Middle frontal gyrus (tissue), 1 donor: ENCODE measurements around the gene ST7.
"Not testable (repeated sequence)": the region's sequence is repeated elsewhere in the genome, so short reads cannot be mapped to it uniquely, and the experiment has no call there.

ENCODE experiments used
- DNase-seq: peaks from one replicate; pipeline ENCODE4 v3.0.0-alpha.2; 2015; ENCODE audit warnings: low spot score; ENCODE audit errors: extremely low spot score

Gene ST7

GRCh38 chr7:116953372-116953905 lies at the start of gene ST7:
TSS of gene ST7 (plus strand) at chr7:116953501. CDS start at chr7:116953541, 40 bp downstream.
- DNase-seq = peak; percentile 18

- no peak for DNase-seq
Measured at GRCh38 chr7:116906391-116906790, 46.9 kb upstream of the ST7 start.

- no peak for DNase-seq
Measured at GRCh38 chr7:116910383-116910782, 42.9 kb upstream of the ST7 start.

- no peak for DNase-seq
Measured at GRCh38 chr7:116911801-116912200, 41.5 kb upstream of the ST7 start.

- no peak for DNase-seq
Measured at GRCh38 chr7:116912269-116912909, 40.9 kb upstream of the ST7 start.

- no peak for DNase-seq
Measured at GRCh38 chr7:116918704-116919103, 34.6 kb upstream of the ST7 start.

- DNase-seq = no peak
Measured at GRCh38 chr7:116920359-116920758, 32.9 kb upstream of the ST7 start.

- no peak for DNase-seq
Measured at GRCh38 chr7:116922545-116922944, 30.8 kb upstream of the ST7 start.

- DNase-seq = no peak
Measured at GRCh38 chr7:116924741-116925140, 28.6 kb upstream of the ST7 start.

GRCh38 chr7:116929021-116929420 lies 24.3 kb upstream of the ST7 start:
- no peak for DNase-seq

GRCh38 chr7:116929914-116930913 lies 23.1 kb upstream of the ST7 start:
- no peak for DNase-seq

GRCh38 chr7:116932566-116932965 lies 20.7 kb upstream of the ST7 start:
- no peak for DNase-seq

- DNase-seq = no peak
Measured at GRCh38 chr7:116933465-116933864, 19.8 kb upstream of the ST7 start.

- DNase-seq = no peak
Measured at GRCh38 chr7:116934580-116934979, 18.7 kb upstream of the ST7 start.

- DNase-seq = not testable (repeated sequence)
Measured at GRCh38 chr7:116936844-116937243, 16.5 kb upstream of the ST7 start.

GRCh38 chr7:116938678-116939077 lies 14.6 kb upstream of the ST7 start:
- no peak for DNase-seq

- DNase-seq = no peak
Measured at GRCh38 chr7:116940689-116941370, 12.5 kb upstream of the ST7 start.

- DNase-seq = no peak
Measured at GRCh38 chr7:116942504-116942903, 10.8 kb upstream of the ST7 start.

- no peak for DNase-seq
Measured at GRCh38 chr7:116948934-116949333, 4.4 kb upstream of the ST7 start.

- DNase-seq = no peak
Measured at GRCh38 chr7:116949941-116950801, 3.1 kb upstream of the ST7 start.

- no peak for DNase-seq
Measured at GRCh38 chr7:116950889-116951351, 2.4 kb upstream of the ST7 start.
